Ishikawa (cell line): Measurements from ENCODE around the gene GDPD5.

Experiments used
- CEBPB ChIP-seq: IDR thresholded peaks from 2 replicates; pipeline ENCODE4 v1.6.1; 2012
- CREB1 ChIP-seq: IDR thresholded peaks from 2 replicates; pipeline ENCODE4 v1.6.1; 2012; ENCODE audit warnings: low read depth
- EGR1 ChIP-seq: IDR thresholded peaks from 2 replicates; pipeline ENCODE4 v1.6.1; 2012
- EP300 ChIP-seq: IDR thresholded peaks from 2 replicates; pipeline ENCODE4 v1.6.1; 2012; ENCODE audit warnings: borderline replicate concordance
- FOXM1 ChIP-seq: IDR thresholded peaks from 2 replicates; pipeline ENCODE4 v1.6.1; 2012; ENCODE audit warnings: low read depth, borderline replicate concordance
- MAX ChIP-seq: IDR thresholded peaks from 2 replicates; pipeline ENCODE4 v1.6.1; 2012
- NFIC ChIP-seq: IDR thresholded peaks from 2 replicates; pipeline ENCODE4 v1.6.1; 2012
- RAD21 ChIP-seq: IDR thresholded peaks from 2 replicates; pipeline ENCODE4 v1.6.1; 2012; ENCODE audit warnings: low read depth
- REST ChIP-seq: IDR thresholded peaks from 2 replicates; pipeline ENCODE4 v1.6.1; 2012; ENCODE audit warnings: low read depth, mild to moderate bottlenecking
- TAF1 ChIP-seq: IDR thresholded peaks from 2 replicates; pipeline ENCODE4 v1.6.1; 2012; ENCODE audit warnings: low read depth, mild to moderate bottlenecking
- TCF12 ChIP-seq: IDR thresholded peaks from 2 replicates; pipeline ENCODE4 v1.6.1; 2012; ENCODE audit warnings: low read depth
- TEAD4 ChIP-seq: IDR thresholded peaks from 2 replicates; pipeline ENCODE4 v1.6.1; 2012
- USF1 ChIP-seq: IDR thresholded peaks from 2 replicates; pipeline ENCODE4 v1.6.1; 2012
- YY1 ChIP-seq: IDR thresholded peaks from 2 replicates; pipeline ENCODE4 v1.6.1; 2012; ENCODE audit warnings: low read depth
- ZBTB7A ChIP-seq: IDR thresholded peaks from 2 replicates; pipeline ENCODE4 v1.6.1; 2012; ENCODE audit warnings: low read depth

GDPD5 gene

GRCh38 chr11:75522286-75523044 is 3.3 kb downstream of the GDPD5 start:
- TF ChIP-seq FOXM1 (no peak), TEAD4 (no peak), RAD21 (no peak), EGR1 (no peak), MAX (no peak), USF1 (no peak), REST (no peak), TAF1 (no peak), EP300 (no peak), ZBTB7A (no peak), YY1 (no peak)

GRCh38 chr11:75520688-75521087 is 5.1 kb downstream of the GDPD5 start:
- no peak for TF ChIP-seq REST
- TF ChIP-seq FOXM1, result no peak
- TF ChIP-seq EP300, result no peak
- no peak for TF ChIP-seq YY1
- TF ChIP-seq NFIC, result no peak
- TF ChIP-seq EGR1, result no peak
- no peak for TF ChIP-seq TCF12
- TF ChIP-seq RAD21, result no peak
- TF ChIP-seq ZBTB7A, result no peak
- TF ChIP-seq TAF1, result no peak
- no peak for TF ChIP-seq USF1
- no peak for TF ChIP-seq CREB1
- TF ChIP-seq CEBPB, result no peak
- TF ChIP-seq MAX, result no peak
- no peak for TF ChIP-seq TEAD4

GRCh38 chr11:75518771-75519653 is 6.7 kb downstream of the GDPD5 start:
- TF ChIP-seq CREB1, result no peak
- TF ChIP-seq EP300, result no peak
- TF ChIP-seq NFIC, result no peak
- no peak for TF ChIP-seq YY1
- no peak for TF ChIP-seq REST
- no peak for TF ChIP-seq ZBTB7A
- TF ChIP-seq FOXM1, result no peak
- no peak for TF ChIP-seq TCF12
- TF ChIP-seq RAD21, result no peak
- no peak for TF ChIP-seq EGR1
- TF ChIP-seq TEAD4, result no peak
- no peak for TF ChIP-seq USF1
- TF ChIP-seq TAF1, result no peak
- TF ChIP-seq CEBPB, result no peak
- no peak for TF ChIP-seq MAX
